ENCODE measurements around the gene APOOL. TPM values are rescaled to one million over a fixed set of nuclear protein-coding genes. Genes with fewer than 3 reads are reported as not detected.

APOOL gene
- total RNA-seq, 2 experiments from 2014 or later: 8.9 to 14.3 TPM

- CTCF ChIA-PET (ENCODE audit: unreplicated experiment): no interaction called here
- no peak overlapping the region for H3K4me2 ChIP-seq (ENCODE audit: low read length)
These were observed 85.7 kb downstream of the APOOL start for GRCh38 chrX:85089321-85089840.

GRCh38 chrX:85107407-85107806 is 103.7 kb downstream of the APOOL start:
- CTCF ChIA-PET (ENCODE audit: unreplicated experiment): no interaction called here
- no peaks in the 10 kb centered on the region for H3K4me1 ChIP-seq (ENCODE audit: insufficient read depth, low read length, poor library complexity, severe bottlenecking)
- POLR2A ChIA-PET: no interaction called here
- H3K4me2 ChIP-seq (ENCODE audit: low read length): no peak overlapping the region
- H3K79me2 ChIP-seq (ENCODE audit: insufficient read depth, low read depth, low read length): no peaks in the 10 kb centered on the region
- DNase-seq (ENCODE audit: low spot score): no peak
- no peak overlapping the region for H3K27ac ChIP-seq (ENCODE audit: low read depth, low read length, poor library complexity, severe bottlenecking)
- no peaks in the 10 kb centered on the region for H3K36me3 ChIP-seq (ENCODE audit: insufficient read depth, low read length)
- H3K9me2 ChIP-seq (ENCODE audit: insufficient read depth, low read length): no peaks in the 10 kb centered on the region
- no peak for TF ChIP-seq CTCF (conservative IDR thresholded peaks at IDR 0.05; ENCODE audit: low read length)
- TF ChIP-seq EZH2phosphoT487 (IDR thresholded peaks at IDR 0.05; ENCODE audit: borderline replicate concordance, low read depth, low read length): no peak
- H3K9me3 ChIP-seq (ENCODE audit: low read length): no peaks in the 10 kb centered on the region
- no peaks in the 10 kb centered on the region for H4K20me1 ChIP-seq (ENCODE audit: insufficient read depth, low read length)
- BruUV-seq (replicated peaks): no TSS peak
- no peak overlapping the region for H3K4me3 ChIP-seq (ENCODE audit: low read depth, low read length, poor library complexity, severe bottlenecking)
- intact Hi-C loops (cut with micrococcal nuclease; ENCODE audit: unreplicated experiment): no loop called here
- H2AFZ ChIP-seq (ENCODE audit: low read length): no peak overlapping the region

More at GRCh38 chrX:85089321-85089840, 85.7 kb downstream of the APOOL start:
- Histone ChIP-seq H3K9me3 (ENCODE audit: low read length) (no peaks in the 10 kb centered on the region), H2AFZ (ENCODE audit: low read length) (no peak overlapping the region), H3K4me1 (ENCODE audit: insufficient read depth, low read length, poor library complexity, severe bottlenecking) (no peaks in the 10 kb centered on the region), H3K27ac (ENCODE audit: low read depth, low read length, poor library complexity, severe bottlenecking) (no peak overlapping the region), H3K4me3 (ENCODE audit: low read depth, low read length, poor library complexity, severe bottlenecking) (no peak overlapping the region), H3K9me2 (ENCODE audit: insufficient read depth, low read length) (no peaks in the 10 kb centered on the region), H3K79me2 (ENCODE audit: insufficient read depth, low read depth, low read length) (no peaks in the 10 kb centered on the region), H4K20me1 (ENCODE audit: insufficient read depth, low read length) (no peaks in the 10 kb centered on the region), H3K36me3 (ENCODE audit: insufficient read depth, low read length) (peaks cover 4% of the 10 kb centered on the region)
- DNase-seq (ENCODE audit: low spot score): no peak
- BruUV-seq (replicated peaks): no TSS peak
- TF ChIP-seq CTCF (conservative IDR thresholded peaks at IDR 0.05; ENCODE audit: low read length) (no peak), EZH2phosphoT487 (IDR thresholded peaks at IDR 0.05; ENCODE audit: borderline replicate concordance, low read depth, low read length) (no peak)
- intact Hi-C loops (cut with micrococcal nuclease; ENCODE audit: unreplicated experiment): no loop called here
- POLR2A ChIA-PET: no interaction called here

- ChIA-PET POLR2A (no interaction called here), CTCF (ENCODE audit: unreplicated experiment) (no interaction called here)
- no peaks in the 10 kb centered on the region for H3K79me2 ChIP-seq (ENCODE audit: insufficient read depth, low read depth, low read length)
- H3K36me3 ChIP-seq (ENCODE audit: insufficient read depth, low read length): no peaks in the 10 kb centered on the region
- no peak overlapping the region for H3K27ac ChIP-seq (ENCODE audit: low read depth, low read length, poor library complexity, severe bottlenecking)
- no peak for DNase-seq (ENCODE audit: low spot score)
- H2AFZ ChIP-seq (ENCODE audit: low read length): no peak overlapping the region
- no peaks in the 10 kb centered on the region for H3K4me1 ChIP-seq (ENCODE audit: insufficient read depth, low read length, poor library complexity, severe bottlenecking)
- TF ChIP-seq EZH2phosphoT487 (IDR thresholded peaks at IDR 0.05; ENCODE audit: borderline replicate concordance, low read depth, low read length) (no peak), CTCF (conservative IDR thresholded peaks at IDR 0.05; ENCODE audit: low read length) (no peak)
- intact Hi-C loops (cut with micrococcal nuclease; ENCODE audit: unreplicated experiment): no loop called here
- H4K20me1 ChIP-seq (ENCODE audit: insufficient read depth, low read length): no peaks in the 10 kb centered on the region
- no TSS peak for BruUV-seq (replicated peaks)
- H3K4me3 ChIP-seq (ENCODE audit: low read depth, low read length, poor library complexity, severe bottlenecking): no peak overlapping the region
- H3K4me2 ChIP-seq (ENCODE audit: low read length): no peak overlapping the region
- H3K9me2 ChIP-seq (ENCODE audit: insufficient read depth, low read length): no peaks in the 10 kb centered on the region
- no peaks in the 10 kb centered on the region for H3K9me3 ChIP-seq (ENCODE audit: low read length)
These were observed 104.5 kb downstream of the APOOL start for GRCh38 chrX:85108165-85108564.
